ENCODE data around the gene TMPRSS5. TPM values are rescaled to one million over a fixed set of nuclear protein-coding genes. Genes with fewer than 3 reads are reported as not detected.

The TMPRSS5 gene
- total and polyA plus RNA-seq, 2 of the 8 experiments (the other 6 are each of a cell fraction or from before 2014, with no cell fraction given): 0.54 to 0.78 TPM

DNA sequence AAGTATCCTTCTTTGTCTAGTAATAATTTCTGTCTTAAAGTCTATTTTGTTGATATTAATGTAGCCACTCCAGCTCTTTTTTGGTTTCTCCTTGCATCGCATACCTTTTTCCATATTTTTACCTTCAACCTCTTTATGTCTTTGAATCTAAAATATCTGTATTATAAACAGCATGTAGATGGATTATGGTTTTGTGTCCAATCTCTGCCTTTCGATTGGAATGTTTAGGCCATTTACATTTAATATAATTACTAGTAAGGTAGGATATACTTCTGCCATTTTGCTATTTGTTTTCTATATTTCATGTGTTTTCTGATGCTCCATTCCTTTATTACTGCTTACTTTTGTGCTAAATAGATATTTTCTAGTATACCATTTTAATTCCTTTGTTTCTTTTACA lies 39.5 kb downstream of the TMPRSS5 start:
- Histone ChIP-seq H4K20me1 (replicated peaks in 1 of 2; ENCODE audit: control insufficient read depth in 1 of 2, insufficient read depth in 2 of 2, low read length in 2 of 2) (no peaks in the 10 kb centered on the region), H3K4me2 (ENCODE audit: insufficient read depth in 1 of 2, low read depth in 2 of 2, low read length in 2 of 2) (no peak overlapping the region), H3K79me1 (ENCODE audit: low read depth, low read length) (no peaks in the 10 kb centered on the region), H3K79me2 (ENCODE audit: control insufficient read depth in 1 of 2, insufficient read depth in 2 of 2, low read length in 2 of 2) (no peaks in the 10 kb centered on the region), H3K4me1 (replicated peaks in 1 of 4; ENCODE audit: control insufficient read depth in 3 of 4, insufficient read depth in 4 of 4, low read length in 3 of 4) (peaks cover 0 to 5% (median 3%) of the 10 kb centered on the region in 4 experiments; a peak in 2 of 7 replicates), H3K36me3 (ENCODE audit: control insufficient read depth in 2 of 4, insufficient read depth in 4 of 4, low read length in 3 of 4) (no peaks in the 10 kb centered on the region), H3K14ac (ENCODE audit: insufficient read length) (no peak overlapping the region), H4K5ac (ENCODE audit: insufficient read length, low read depth, low read length) (no peak overlapping the region), H3K18ac (ENCODE audit: extremely low read depth, low read length) (no peak overlapping the region), H3K27ac (ENCODE audit: low read depth, low read length) (no peak overlapping the region), H3K23ac (ENCODE audit: insufficient read length) (no peak overlapping the region), H3K9ac (replicated peaks in 1 of 4; ENCODE audit: extremely low read depth in 1 of 4, low read depth in 3 of 4, low read length in 3 of 4) (no peak overlapping the region), H2BK15ac (ENCODE audit: low read length) (no peak overlapping the region), H2AK5ac (ENCODE audit: low read depth, low read length) (no peak overlapping the region), H3K56ac (replicated peaks; ENCODE audit: insufficient read length, low read depth, low read length) (no peak overlapping the region), H2BK20ac (ENCODE audit: low read length) (no peak overlapping the region), H4K91ac (replicated peaks; ENCODE audit: insufficient read length, low read length) (no peak overlapping the region), H3K23me2 (ENCODE audit: low read depth, low read length) (no peaks in the 10 kb centered on the region), H3K4ac (replicated peaks; ENCODE audit: insufficient read length, low read depth, low read length) (no peak overlapping the region), H3K27me3 (replicated peaks in 1 of 4; ENCODE audit: control insufficient read depth in 3 of 4, extremely low read depth in 1 of 4, insufficient read depth in 3 of 4, low read length in 3 of 4) (no peaks in the 10 kb centered on the region), H3K9me3 (ENCODE audit: insufficient read depth in 2 of 2, low read depth in 1 of 2, low read length in 1 of 2) (0 out of 4 replicates have a peak, but pooled peaks cover 0 to 6% of the 10 kb centered on the region in 2 experiments), H3K4me3 (ENCODE audit: extremely low read depth in 1 of 4, insufficient read depth in 2 of 4, low read depth in 3 of 4, low read length in 4 of 4) (no peak overlapping the region), H2BK120ac (replicated peaks; ENCODE audit: low read depth, low read length) (no peak overlapping the region), H4K8ac (ENCODE audit: extremely low read depth, insufficient read depth, low read length) (no peak overlapping the region), H2BK5ac (ENCODE audit: low read depth, low read length) (no peak overlapping the region), H2BK12ac (ENCODE audit: low read depth, low read length) (no peak overlapping the region), H2AFZ (ENCODE audit: low read length) (no peak overlapping the region)
- TF ChIP-seq NRF1 (IDR thresholded peaks at IDR 0.05; ENCODE audit: low read depth, low read length): no peak
- no peak for DNase-seq (ENCODE audit: low read depth in 1 of 2, low spot score in 2 of 2)
- CTCF ChIA-PET (ENCODE audit: partially characterized antibody): no interaction called here
- 91% methylated on average over 2 of the region's 2 CpGs; no CpG with 5 or more reads in 1 of the 2 experiments for WGBS, 2 experiments (ENCODE audit: extremely low coverage in 1 of 2, insufficient coverage in 1 of 2, insufficient read length in 1 of 2, insufficient replicate concordance in 2 of 2, low coverage in 1 of 2, low lambda C conversion rate in 2 of 2, missing lambda C conversion rate in 1 of 2)
- POLR2A ChIA-PET (ENCODE audit: partially characterized antibody): no interaction called here
- FAIRE-seq: no peak
